Glutamatergic neuron (in vitro differentiated cells): ENCODE data around the gene TNFRSF8. TPM values are rescaled to one million over a fixed set of nuclear protein-coding genes. Genes with fewer than 3 reads are reported as not detected.

Experiments used
- DNase-seq: peaks from one replicate; pipeline ENCODE4 v3.0.0; 2022
- H3K27ac Mint-ChIP-seq: one replicate; pipeline ENCODE4 v1.8.0; 2020; ENCODE audit warnings: mild to moderate bottlenecking, mixed read lengths, inconsistent platforms; ENCODE audit not compliant: unreplicated experiment
- H3K27me3 Mint-ChIP-seq: one replicate; pipeline ENCODE4 v1.8.0; 2020; ENCODE audit warnings: mild to moderate bottlenecking, moderate library complexity, mixed read lengths, inconsistent platforms; ENCODE audit not compliant: unreplicated experiment
- H3K36me3 Mint-ChIP-seq: one replicate; pipeline ENCODE4 v1.8.0; 2020; ENCODE audit warnings: mild to moderate bottlenecking, mixed read lengths, inconsistent platforms; ENCODE audit not compliant: unreplicated experiment
- H3K4me1 Mint-ChIP-seq: one replicate; pipeline ENCODE4 v1.8.0; 2020; ENCODE audit warnings: mild to moderate bottlenecking, low read depth, mixed read lengths, inconsistent platforms; ENCODE audit not compliant: unreplicated experiment
- H3K4me3 Mint-ChIP-seq: one replicate; pipeline ENCODE4 v1.8.0; 2020; ENCODE audit warnings: mild to moderate bottlenecking, mixed read lengths, inconsistent platforms; ENCODE audit not compliant: unreplicated experiment
- H3K9me3 Mint-ChIP-seq: one replicate; pipeline ENCODE4 v1.8.0; 2020; ENCODE audit warnings: mild to moderate bottlenecking, moderate library complexity, mixed read lengths, inconsistent platforms; ENCODE audit not compliant: unreplicated experiment
- CTCF ChIP-seq: fragments of 200-600 bp; sonication (generic); IDR thresholded peaks from one replicate; pipeline ENCODE4 v1.5.0; 2021; ENCODE audit not compliant: partially characterized antibody, unreplicated experiment
- total RNA-seq: library from RNA; stranded (reverse); fragmentation: NEBNext Ultra II Directional; extraction: Animal tissue kit (Norgen Biotek cat#: 25700); gene quantifications from one replicate; pipeline ENCODE4 v1.2.1, GENCODE V29; 2021; ENCODE audit not compliant: unreplicated experiment

Gene TNFRSF8
- total RNA-seq, 1 donor from 2014 or later = not detected

GRCh38 chr1:12147201-12147701, 84.1 kb downstream of the TNFRSF8 start:
- Mint-ChIP-seq H3K4me3 (no peak overlapping the region), H3K9me3 (peaks cover 3% of the 10 kb centered on the region), H3K36me3 (no peaks in the 10 kb centered on the region), H3K27ac (no peak overlapping the region), H3K4me1 (peaks cover 7% of the 10 kb centered on the region), H3K27me3 (peaks cover 4% of the 10 kb centered on the region)
- no peak for TF ChIP-seq CTCF
- no peak for DNase-seq

GRCh38 chr1:12148160-12148957, 85.3 kb downstream of the TNFRSF8 start:
- Mint-ChIP-seq H3K9me3 (peaks cover 3% of the 10 kb centered on the region), H3K27ac (no peak overlapping the region), H3K36me3 (no peaks in the 10 kb centered on the region), H3K4me3 (no peak overlapping the region), H3K27me3 (peaks cover 4% of the 10 kb centered on the region), H3K4me1 (peaks cover 7% of the 10 kb centered on the region)
- no peak for DNase-seq
- TF ChIP-seq CTCF = no peak

GRCh38 chr1:12148958-12149790, 86.1 kb downstream of the TNFRSF8 start:
- DNase-seq = no peak

GRCh38 chr1:12149791-12150175, 86.7 kb downstream of the TNFRSF8 start:
- DNase-seq = no peak
- no peak overlapping the region for H3K27ac Mint-ChIP-seq
- H3K4me1 Mint-ChIP-seq = no peaks in the 10 kb centered on the region

More at GRCh38 chr1:12148958-12149790, 86.1 kb downstream of the TNFRSF8 start:
- no peaks in the 10 kb centered on the region for H3K36me3 Mint-ChIP-seq
- peaks cover 4% of the 10 kb centered on the region for H3K27me3 Mint-ChIP-seq
- no peaks in the 10 kb centered on the region for H3K4me1 Mint-ChIP-seq
- H3K9me3 Mint-ChIP-seq = peaks cover 3% of the 10 kb centered on the region
- no peak overlapping the region for H3K27ac Mint-ChIP-seq
- no peak for TF ChIP-seq CTCF
- H3K4me3 Mint-ChIP-seq = no peak overlapping the region

More at GRCh38 chr1:12149791-12150175, 86.7 kb downstream of the TNFRSF8 start:
- H3K9me3 Mint-ChIP-seq = peaks cover 3% of the 10 kb centered on the region
- H3K4me3 Mint-ChIP-seq = no peak overlapping the region
- H3K27me3 Mint-ChIP-seq = peaks cover 4% of the 10 kb centered on the region
- H3K36me3 Mint-ChIP-seq = no peaks in the 10 kb centered on the region
- no peak for TF ChIP-seq CTCF
